ENCODE data around the gene PDE7B.

PDE7B gene

DNA sequence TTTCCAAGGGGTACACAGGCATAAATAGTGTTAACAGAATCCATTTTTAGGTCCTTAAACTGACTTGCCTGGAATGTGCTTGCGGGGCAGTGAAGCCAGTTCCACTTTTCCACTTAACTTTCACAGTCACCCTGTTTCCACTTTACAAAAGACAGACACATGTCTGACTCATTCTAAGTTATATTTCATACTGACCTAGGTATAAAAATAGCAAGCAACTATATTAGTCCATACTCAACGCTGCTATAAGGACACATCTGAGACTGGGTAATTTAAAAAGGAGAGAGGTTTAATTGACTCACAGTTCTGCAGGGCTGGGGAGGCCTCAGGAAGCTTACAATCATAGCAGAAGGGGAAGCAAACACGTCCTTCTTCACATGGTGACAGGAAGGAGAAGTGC is 310.4 kb downstream of the PDE7B start:
- Histone ChIP-seq H2AFZ (ENCODE audit: low read length) (no peak overlapping the region), H3F3A (ENCODE audit: low read depth) (no peaks in the 10 kb centered on the region), H4K20me1 (ENCODE audit: insufficient read depth, low read length, poor library complexity, severe bottlenecking) (no peaks in the 10 kb centered on the region), H3K9me3 (ENCODE audit: insufficient read depth, low read depth, low read length) (no peaks in the 10 kb centered on the region), H3K4me1 (ENCODE audit: insufficient read depth, low read length, poor library complexity, severe bottlenecking) (no peaks in the 10 kb centered on the region), H3K4me2 (ENCODE audit: low read depth, low read length, poor library complexity, severe bottlenecking) (no peak overlapping the region), H3K4me3 (ENCODE audit: low read length, poor library complexity, severe bottlenecking) (no peak overlapping the region), H3K9me2 (replicated peaks; ENCODE audit: low read depth, low read length) (no peaks in the 10 kb centered on the region), H3K36me3 (ENCODE audit: insufficient read depth, low read length) (no peaks in the 10 kb centered on the region), H3K79me2 (ENCODE audit: insufficient read depth, low read length) (no peaks in the 10 kb centered on the region), H3K9ac (ENCODE audit: low read depth, low read length, poor library complexity, severe bottlenecking) (no peak overlapping the region), H3K27me3 (ENCODE audit: insufficient read depth, low read length, poor library complexity, severe bottlenecking) (no peaks in the 10 kb centered on the region)
- no peak for TF ChIP-seq CTCF (conservative IDR thresholded peaks at IDR 0.05; ENCODE audit: low read length)
- TF ChIP-seq EZH2phosphoT487 (IDR thresholded peaks at IDR 0.05; ENCODE audit: borderline replicate concordance): no peak

DNA sequence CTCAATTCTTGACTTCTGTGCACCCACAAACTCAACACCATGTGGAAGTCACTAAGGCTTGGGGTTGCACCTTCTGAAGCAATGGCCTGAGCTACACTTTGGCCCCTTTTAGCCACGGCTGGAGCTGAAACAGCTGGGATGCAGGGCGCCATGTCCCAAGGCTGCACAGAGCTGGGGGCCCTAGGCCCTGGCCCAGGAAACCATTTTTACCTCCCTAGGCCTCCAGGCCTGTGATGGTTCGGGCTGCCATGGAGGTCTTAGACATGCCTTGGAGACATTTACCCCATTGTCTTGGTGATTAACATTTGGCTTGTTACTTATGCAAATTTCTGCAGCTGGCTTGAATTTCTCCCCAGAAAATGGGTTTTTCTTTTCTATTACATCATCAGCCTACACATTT is 311.8 kb downstream of the PDE7B start:
- Histone ChIP-seq H3K36me3 (ENCODE audit: insufficient read depth, low read length) (no peaks in the 10 kb centered on the region), H3K9me3 (ENCODE audit: insufficient read depth, low read depth, low read length) (no peaks in the 10 kb centered on the region), H3K9me2 (replicated peaks; ENCODE audit: low read depth, low read length) (no peaks in the 10 kb centered on the region), H3K9ac (ENCODE audit: low read depth, low read length, poor library complexity, severe bottlenecking) (no peak overlapping the region), H4K20me1 (ENCODE audit: insufficient read depth, low read length, poor library complexity, severe bottlenecking) (no peaks in the 10 kb centered on the region), H3F3A (ENCODE audit: low read depth) (no peaks in the 10 kb centered on the region), H3K79me2 (ENCODE audit: insufficient read depth, low read length) (no peaks in the 10 kb centered on the region), H2AFZ (ENCODE audit: low read length) (no peak overlapping the region), H3K27me3 (ENCODE audit: insufficient read depth, low read length, poor library complexity, severe bottlenecking) (no peaks in the 10 kb centered on the region), H3K4me2 (ENCODE audit: low read depth, low read length, poor library complexity, severe bottlenecking) (no peak overlapping the region), H3K4me3 (ENCODE audit: low read length, poor library complexity, severe bottlenecking) (no peak overlapping the region), H3K4me1 (ENCODE audit: insufficient read depth, low read length, poor library complexity, severe bottlenecking) (no peaks in the 10 kb centered on the region)
- TF ChIP-seq CTCF (conservative IDR thresholded peaks at IDR 0.05; ENCODE audit: low read length): no peak
- TF ChIP-seq EZH2phosphoT487 (IDR thresholded peaks at IDR 0.05; ENCODE audit: borderline replicate concordance): no peak

DNA sequence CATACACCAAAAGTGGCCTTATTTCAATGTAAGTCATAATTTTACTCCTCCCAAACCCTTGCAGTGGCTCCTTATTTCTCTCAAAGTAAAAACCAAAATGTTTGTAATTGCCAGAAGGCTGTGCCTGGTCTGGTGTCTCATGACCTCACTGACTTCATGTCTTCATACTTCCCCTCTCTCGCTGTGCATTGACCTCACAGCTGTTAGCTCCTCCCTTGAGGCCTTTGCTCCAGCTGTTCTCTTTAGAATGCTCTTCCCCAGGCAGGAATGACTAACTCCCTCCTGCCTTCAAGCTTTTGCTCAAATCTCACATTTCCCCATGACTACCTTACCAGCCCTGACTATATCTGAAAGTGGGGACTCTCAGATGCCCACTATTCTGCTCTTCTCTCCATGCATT is 315.3 kb downstream of the PDE7B start:
- no peak for TF ChIP-seq EZH2phosphoT487 (IDR thresholded peaks at IDR 0.05; ENCODE audit: borderline replicate concordance)
- TF ChIP-seq CTCF (conservative IDR thresholded peaks at IDR 0.05; ENCODE audit: low read length): no peak
- Histone ChIP-seq H3K4me3 (ENCODE audit: low read length, poor library complexity, severe bottlenecking) (no peak overlapping the region), H4K20me1 (ENCODE audit: insufficient read depth, low read length, poor library complexity, severe bottlenecking) (no peaks in the 10 kb centered on the region), H3K27me3 (ENCODE audit: insufficient read depth, low read length, poor library complexity, severe bottlenecking) (no peaks in the 10 kb centered on the region), H3K9me2 (replicated peaks; ENCODE audit: low read depth, low read length) (no peaks in the 10 kb centered on the region), H3K36me3 (ENCODE audit: insufficient read depth, low read length) (no peaks in the 10 kb centered on the region), H3K9ac (ENCODE audit: low read depth, low read length, poor library complexity, severe bottlenecking) (no peak overlapping the region), H3K79me2 (ENCODE audit: insufficient read depth, low read length) (no peaks in the 10 kb centered on the region), H3K9me3 (ENCODE audit: insufficient read depth, low read depth, low read length) (no peaks in the 10 kb centered on the region), H2AFZ (ENCODE audit: low read length) (no peak overlapping the region), H3K4me1 (ENCODE audit: insufficient read depth, low read length, poor library complexity, severe bottlenecking) (no peaks in the 10 kb centered on the region), H3F3A (ENCODE audit: low read depth) (no peaks in the 10 kb centered on the region), H3K4me2 (ENCODE audit: low read depth, low read length, poor library complexity, severe bottlenecking) (no peak overlapping the region)
